Renal cortex interstitium (tissue), 11 donors: ENCODE results near the gene TEAD1. TPM values are rescaled to one million over a fixed set of nuclear protein-coding genes. Genes with fewer than 3 reads are reported as not detected.
A peak's percentile ranks its signal among the peaks of the same experiment; 100 is the strongest.

Experiments
- DNase-seq, 11 donors: peaks; one replicate each; pipeline ENCODE4 v3.0.0-alpha.2; 2013; ENCODE audit warnings: low read depth in 9 of 11, low spot score in 4 of 11; ENCODE audit errors: extremely low read depth in 1 of 11
- polyA plus RNA-seq, 3 donors: library from polyadenylated mRNA; unstranded; fragments of 120-200 nt; gene quantifications; one replicate each; pipeline ENCODE4 v1.2.1, GENCODE V29; 2013; ENCODE audit not compliant: insufficient read length in 3 of 3

TEAD1 gene
- polyA plus RNA-seq, 3 donors, result 88.2 to 109 (median 92.8) TPM

DNA sequence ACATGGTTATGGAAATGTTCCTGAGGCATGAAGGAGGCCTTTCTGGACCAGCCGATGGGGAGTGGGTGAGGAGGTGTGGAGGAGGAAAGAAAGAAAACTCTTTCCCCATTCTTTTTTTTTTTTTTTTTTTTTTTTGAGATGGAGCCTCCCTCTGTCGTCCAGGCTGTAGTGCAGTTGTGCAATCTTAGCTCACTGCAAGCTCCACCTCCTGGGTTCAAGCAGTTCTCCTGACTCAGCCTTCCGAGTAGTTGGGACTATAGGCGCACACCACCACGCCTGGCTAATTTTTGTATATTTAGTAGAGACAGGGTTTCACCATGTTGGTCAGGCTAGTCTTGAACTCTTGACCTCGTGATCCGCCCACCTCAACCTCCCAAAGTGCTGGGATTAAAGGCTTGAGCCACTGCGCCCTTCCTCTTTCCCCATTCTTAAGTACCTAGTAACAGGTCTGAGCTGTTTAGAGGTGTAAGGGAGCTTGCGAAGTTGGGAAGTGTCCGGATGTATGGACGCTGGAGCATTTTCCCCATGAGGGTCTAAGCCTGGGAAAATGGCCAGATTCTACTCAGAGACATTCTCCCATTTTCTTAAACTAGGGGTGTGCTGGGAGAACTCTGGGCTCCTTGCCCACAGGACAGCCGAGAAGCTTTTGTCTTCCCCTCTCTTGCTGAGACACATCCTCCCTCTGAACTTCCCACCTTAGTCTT lies 135.8 kb downstream of the TEAD1 start:
- DNase-seq, result no peak

DNA sequence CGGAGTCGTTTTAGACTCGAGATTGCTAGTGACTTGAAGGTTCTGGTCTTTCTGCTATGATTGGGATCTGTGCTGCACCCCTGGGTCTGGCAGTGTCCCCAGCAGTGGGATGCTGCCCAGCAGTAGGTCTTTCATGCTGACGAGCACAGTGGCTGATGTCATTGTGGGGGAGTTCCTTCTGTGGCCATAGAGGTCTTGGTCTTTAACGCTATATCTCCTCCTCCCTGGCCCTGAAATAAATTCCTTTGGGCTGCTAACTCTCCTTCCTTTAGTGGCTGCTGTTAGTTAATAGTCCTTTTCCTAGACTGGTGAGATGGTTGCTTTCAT lies 136.3 kb downstream of the TEAD1 start:
- no peak for DNase-seq

DNA sequence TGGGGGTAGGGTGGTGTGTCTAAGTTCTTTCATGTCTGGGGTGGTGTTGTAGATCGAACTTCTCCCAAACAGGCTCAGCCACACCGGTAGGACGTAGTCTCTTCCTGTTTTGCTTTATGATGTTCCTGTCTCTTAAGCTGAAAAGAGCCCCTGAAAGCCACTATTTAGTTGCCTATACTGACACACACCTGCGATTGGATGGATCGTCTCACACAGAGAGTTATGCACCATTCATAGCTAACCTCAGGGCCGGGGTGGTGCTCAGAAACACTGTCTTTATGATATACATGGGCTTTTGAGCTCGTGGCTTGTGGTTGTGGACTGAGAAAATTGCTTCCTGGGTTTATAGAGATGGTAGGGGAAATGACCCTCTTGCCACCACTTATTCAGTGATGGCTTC lies 137.6 kb downstream of the TEAD1 start:
- DNase-seq, result no peak

DNA sequence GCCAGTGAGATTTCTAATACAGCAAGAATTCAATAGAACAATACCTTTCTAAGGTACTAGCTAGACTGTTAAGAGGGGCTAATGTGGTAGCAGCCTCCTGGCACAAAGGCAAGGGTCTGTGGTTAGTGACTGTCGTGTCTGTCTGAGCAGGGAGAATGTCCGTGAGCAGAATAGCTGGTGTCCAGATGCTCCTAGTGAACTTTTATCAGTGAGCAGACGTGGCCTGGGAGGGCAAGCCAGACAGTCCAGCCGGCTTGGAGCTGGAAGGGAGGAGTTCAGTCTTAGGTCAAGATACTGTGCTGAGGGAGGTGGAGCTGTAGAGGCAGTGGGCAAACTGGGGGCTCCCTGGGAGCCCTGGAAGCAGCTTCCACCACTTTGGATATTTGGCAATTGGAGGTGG lies 138.6 kb downstream of the TEAD1 start:
- no peak for DNase-seq

DNA sequence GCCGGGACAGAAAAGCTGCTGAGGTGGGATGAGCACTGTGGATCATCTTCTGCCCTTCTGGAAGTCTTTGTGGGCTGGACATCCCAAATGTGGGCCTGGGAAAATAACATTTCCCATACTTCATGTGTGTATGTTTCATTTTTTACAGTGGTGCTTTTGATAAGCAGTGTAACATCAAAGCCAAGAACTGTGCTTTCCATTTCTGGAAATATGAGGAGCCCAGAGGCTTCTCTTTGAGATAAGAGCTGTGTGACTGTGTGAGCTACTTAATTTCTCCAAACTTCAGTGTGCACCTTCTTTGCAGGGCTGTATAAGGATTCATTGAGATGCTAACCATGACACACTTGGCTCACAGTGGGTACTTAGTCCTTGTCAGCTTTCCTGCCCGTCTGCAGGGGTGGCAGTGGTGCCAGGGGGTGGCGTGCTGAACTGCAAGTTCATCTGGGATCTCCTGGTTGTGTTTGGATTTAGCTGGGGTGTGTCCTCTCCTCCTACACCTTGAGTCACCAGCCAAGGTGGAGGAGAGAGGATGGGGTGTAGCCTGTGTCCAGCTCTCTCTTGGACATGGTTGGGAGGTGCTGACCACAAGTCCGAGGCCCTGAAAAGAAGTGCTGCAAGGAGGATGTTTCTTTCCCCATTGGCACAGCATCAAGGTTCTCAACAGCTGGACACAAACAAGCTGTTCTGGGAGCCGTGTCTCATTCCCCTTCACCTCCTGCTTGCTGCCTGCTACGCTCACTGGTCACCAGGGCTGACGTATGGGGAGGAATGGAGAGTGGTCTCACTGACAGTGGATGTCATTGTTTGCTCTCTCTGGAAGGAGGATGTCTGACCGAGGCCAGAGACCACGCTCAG lies 139.4 kb downstream of the TEAD1 start:
- peak in 2 of 11 donors; percentile 38 to 60 for DNase-seq

DNA sequence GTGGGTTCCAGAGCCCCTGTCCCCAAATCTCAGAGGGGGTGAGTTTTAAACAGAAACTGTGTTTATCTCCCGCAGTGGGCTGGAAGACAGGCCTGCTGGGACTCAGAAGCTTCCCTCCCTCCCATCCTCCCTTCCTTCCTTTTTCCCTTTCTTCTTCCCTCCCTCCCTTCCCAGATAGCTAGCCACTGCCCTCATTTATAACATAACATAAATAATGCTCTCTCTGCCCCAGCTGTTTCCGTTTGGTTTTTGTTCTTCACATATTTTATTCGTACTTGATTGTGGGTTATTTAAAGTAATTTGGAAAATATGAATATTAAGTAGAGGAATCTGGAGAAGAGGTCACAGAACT lies 140.9 kb downstream of the TEAD1 start:
- DNase-seq, result peak in 1 of 11 donors; percentile 52

DNA sequence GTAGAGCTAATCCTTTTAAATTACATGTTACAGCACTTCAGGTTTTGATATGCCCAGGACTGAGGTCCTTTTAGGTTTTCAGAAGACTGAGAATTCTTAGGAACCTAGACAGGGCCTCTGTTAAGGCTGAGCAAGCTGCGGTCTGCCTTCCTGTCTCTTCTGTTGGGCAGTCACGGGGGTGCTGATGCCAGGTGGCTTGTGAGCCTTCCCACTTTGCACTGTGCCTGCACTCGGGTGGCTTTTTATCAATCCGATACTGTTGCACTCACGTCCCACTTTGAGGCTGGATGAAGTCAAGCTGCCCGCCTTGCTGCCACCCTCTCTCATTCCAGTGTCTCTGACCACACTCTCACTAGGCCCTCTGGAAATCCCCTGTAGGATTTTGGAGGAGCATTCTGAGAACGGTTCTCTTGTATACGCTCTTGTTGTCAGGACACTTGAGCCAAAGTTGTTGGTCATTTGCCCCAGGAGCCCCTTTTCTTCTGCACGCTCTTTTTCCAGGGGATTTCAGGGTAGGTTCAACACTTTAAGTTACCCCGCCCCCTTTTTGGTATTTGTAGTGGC lies 141.8 kb downstream of the TEAD1 start:
- DNase-seq, result no peak

DNA sequence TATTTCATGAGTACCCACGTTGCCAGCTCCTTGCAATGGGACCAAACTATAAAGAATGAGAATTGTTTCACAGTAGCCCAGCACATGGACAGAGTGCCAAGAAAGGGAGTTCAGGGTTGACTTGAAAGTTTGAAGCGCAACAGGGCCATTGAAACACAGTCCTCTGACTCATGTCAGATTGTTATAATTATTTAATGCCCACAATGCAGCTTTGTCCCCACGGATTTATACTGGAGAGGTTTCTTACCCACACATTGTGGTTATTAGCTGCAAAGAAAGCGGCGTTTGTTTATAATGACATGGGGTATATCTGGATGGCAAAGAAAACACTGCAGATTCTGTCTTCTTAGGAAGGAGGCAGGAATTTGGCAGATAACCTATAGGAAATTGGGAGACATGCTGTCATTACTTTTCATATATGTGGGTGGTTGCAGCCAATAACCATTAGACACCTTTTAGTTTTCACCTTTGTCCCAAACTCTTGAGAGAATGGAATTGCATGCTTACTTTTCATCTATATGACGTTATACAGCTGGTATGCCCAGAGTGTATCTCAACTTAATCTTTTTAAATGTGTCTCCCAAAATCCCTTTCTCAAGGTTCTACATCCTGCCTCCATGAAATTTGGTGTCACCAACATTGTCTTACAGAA lies 143.6 kb downstream of the TEAD1 start:
- no peak for DNase-seq

DNA sequence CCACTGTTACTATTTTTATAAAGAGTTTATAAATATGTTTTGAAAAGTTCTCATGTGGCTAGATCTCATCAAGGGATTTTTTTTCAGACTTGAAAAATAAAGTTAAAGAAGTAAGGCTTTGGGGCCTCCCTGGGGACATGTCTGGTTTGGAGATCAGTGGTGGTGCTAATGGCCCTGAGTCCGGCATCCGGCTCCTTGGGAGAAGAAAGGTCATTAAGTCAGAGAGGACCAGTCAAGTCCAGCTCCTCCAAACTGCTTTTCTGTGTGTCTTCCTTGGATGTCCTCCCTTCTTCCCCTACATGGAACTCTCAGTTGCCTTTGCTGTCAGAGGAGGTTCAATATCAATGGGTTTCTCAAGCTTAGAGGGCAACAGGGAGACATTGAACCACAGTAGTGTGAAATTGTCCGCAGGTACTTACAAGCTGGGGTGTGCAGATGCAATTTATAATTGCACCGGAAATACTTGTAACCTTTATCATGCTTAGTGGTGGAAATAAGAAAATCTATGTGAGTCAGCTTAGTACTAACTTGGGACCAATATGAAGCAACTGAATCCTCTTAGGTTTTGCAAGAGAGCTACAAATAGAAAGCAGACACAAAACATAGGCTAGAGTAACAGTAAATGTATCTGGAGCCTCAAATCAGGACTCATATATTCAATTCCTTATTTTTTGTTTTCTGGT lies 144.3 kb downstream of the TEAD1 start:
- no peak for DNase-seq

DNA sequence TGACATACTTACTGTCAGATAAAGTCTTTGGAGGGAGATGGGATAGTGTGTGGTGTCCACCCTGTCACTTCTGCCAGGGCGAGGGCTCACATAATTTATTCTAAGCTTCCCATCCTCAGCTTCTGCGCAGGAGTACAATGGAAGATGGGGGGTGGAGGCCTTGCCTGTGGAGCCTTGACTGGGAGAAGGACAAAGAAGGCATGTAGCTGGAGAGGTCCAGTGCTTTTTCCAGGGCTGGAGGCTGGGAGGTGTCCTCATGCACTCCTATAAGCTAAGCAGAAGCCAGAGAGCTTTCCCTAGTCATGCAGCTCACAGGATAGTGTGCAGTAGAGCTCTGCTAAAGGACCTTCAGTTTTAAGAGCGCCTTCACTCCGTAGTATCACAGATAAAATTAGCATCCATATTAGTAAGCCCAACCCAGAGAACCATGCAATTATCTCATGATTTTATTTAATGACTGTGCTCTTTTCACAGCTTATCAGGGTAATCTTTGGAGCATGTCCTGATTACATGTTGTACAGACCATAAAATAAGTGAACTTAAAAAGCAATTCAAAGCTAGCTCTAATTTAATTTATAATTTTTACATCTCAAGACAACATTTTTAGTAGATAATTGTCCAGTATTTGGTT lies 148.3 kb downstream of the TEAD1 start:
- no peak for DNase-seq

DNA sequence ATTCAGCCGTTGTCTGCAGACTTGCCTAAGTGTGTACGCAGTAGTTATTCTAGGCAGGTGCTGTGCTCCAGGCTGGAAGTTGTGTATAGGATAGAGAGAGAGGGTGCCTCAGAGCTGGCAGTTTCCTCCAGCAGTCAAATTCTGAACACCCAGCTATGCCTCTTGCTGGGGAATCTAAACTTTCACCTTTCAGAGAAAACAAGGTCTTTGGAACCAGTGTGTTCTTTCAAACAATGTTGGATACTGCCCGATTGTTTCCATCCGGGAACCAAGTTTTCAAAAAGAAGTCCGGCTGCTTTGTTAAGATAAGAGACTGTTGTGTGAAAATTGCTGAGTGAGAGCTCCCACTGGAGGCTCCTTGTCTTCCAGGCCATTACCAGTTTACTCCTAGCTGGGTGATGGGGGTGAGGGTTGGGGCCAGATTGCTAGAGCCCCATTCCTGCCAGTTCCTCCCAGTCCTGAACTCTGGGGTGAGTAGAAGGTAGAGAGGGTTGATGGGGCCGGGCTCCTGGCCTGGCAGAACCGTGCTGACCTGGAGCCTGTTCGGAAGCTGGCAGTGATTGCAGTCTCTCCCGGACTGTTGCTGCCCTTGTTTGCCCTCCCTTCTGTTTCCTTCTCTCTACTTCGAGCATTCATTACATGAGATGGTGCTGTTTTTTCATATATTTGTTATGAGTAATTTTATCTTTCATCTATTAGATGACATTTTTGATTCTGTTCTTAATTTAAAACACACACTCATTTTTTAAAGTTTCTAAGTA lies 150.2 kb downstream of the TEAD1 start:
- no peak for DNase-seq

DNA sequence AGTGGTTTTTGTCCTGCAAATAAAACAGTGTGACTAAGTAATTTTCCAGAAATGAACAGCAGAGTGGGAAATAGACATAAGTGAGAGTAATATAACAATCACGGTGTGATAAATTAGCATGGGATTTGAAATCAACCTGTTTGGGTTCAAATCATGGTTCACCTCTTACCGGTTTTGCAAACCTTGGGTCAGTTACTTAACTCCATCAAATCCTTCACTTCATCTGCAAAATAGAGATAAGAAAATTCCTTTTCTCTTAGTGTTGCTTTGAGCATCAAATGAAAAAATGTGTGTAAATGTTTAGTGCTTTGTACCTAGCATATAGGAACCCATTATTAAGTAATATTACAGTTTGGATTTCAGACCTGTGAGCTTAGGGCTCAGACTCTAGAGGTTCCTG lies 152.2 kb downstream of the TEAD1 start:
- DNase-seq, result no peak

DNA sequence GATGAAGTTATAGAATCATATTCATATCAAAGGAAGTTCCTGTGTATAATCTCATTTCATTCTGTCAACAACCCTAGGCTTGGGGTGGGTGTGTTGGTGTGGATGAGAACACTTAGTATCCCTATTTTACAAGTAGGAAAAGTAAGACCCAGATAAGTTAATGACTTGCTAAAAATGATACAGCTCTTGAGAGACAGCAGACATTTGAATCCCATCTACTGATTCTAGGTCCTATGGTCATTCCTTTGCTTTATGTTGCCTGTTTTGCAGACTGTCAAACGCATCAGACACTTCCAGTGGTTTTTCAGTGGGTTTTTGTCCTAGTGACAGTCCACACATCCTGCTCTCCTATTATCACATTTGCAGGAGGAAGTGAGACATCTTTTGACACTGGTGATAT lies 153.1 kb downstream of the TEAD1 start:
- no peak for DNase-seq

DNA sequence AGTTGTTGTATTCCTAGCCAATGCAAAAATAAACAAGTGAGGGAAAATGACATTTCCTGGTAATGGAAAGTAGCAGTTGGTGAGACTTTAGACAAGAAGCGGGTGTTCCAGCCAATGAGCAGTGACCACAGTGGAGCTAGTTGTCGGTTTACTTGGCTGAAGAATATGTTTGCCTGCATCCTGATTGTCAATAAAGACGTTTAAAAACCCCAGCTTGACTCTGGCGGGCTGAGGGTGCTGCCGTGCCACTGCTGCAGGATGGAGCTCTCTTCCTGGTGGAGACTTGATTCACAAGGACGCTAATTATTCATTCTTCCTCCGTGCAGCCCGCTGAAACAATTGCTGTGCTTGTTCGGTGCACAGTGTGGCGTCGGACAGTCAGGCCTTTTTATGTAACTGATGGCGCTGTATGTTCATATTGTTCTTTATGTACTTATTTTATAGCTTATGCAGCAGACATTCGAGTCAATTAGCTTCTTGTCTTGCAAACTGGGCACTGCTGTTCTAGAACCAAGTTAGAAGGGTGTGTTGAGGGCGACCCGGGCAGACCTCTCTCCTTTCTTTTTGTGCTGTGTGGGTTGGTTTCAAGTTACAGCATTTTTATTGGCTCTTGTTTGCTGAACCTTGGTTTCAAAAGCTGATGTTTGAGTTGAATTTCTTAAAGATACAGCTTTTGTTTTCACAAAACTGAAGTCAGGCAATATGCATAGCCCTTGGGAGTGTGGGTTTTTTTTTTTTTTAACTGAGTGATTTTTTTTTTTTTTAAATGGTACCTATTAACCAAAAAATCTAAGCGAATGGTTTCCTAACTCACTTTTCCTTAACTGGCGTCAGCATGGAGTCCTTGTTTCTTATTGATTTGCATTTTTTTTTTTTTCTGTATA lies 153.9 kb downstream of the TEAD1 start:
- peak in 7 of 11 donors; percentile 57 to 85 (median 73) for DNase-seq

DNA sequence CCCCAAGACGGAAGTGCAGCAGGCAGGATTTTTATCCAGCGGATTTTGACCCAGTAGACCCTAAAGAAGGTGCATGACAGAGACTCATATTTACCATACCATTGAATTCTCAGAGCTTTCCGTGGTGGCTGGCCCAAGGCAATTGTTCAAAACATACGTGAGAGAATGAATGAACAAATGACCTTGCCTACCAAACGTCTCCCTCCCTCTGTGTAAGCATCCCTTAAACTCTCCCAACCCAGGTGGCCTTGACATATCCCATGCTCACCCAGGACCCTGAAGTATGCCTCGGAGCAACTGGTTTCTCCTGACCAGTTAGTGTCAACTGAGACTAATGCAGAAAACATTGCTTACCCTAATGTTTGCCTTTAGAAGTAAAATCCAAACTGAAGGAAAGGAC lies 154.9 kb downstream of the TEAD1 start:
- DNase-seq, result no peak

DNA sequence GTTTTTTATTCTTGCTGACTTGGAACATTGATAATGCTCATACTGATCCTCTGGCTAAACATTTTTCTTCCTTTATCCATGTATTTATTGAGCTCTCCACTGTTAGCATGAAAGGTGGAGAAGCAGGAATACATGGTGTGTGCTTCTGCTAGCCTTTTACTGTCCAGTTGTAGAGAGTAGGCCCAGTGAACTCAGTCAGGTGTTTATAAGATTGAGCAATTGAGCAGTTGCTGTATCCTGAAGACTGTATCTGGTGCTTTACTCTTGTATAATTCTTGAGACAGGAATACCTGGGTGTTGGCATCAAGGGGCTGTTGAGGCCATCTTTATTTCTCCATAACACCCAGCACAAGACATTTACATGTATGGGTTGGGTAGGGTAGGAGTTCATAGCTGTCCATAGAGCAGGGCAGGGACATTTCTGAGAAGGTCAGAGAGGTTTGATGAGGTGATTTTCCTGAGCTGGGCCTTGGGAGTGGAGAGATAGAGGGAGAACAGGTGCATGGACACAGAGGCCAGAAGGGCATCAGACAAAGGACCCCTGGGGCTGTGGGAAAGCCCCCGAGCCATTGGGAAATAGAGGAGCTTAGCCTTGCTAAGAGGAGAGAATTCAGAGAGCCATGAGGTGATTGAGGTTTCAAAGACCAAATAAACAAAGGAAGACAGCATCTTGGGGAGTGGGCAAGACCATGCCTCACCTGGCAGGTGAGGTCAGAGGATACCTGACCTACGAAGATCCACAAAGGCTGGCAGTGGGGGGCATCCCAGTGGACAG lies 155.5 kb downstream of the TEAD1 start:
- no peak for DNase-seq
